ENCODE measurements around the gene BCS1L. TPM values are rescaled to one million over a fixed set of nuclear protein-coding genes. Genes with fewer than 3 reads are reported as not detected.

Gene BCS1L
- total and polyA plus RNA-seq, 2 of the 8 experiments (the other 6 are each of a cell fraction or from before 2014, with no cell fraction given): 23.7 to 37.1 TPM

DNA sequence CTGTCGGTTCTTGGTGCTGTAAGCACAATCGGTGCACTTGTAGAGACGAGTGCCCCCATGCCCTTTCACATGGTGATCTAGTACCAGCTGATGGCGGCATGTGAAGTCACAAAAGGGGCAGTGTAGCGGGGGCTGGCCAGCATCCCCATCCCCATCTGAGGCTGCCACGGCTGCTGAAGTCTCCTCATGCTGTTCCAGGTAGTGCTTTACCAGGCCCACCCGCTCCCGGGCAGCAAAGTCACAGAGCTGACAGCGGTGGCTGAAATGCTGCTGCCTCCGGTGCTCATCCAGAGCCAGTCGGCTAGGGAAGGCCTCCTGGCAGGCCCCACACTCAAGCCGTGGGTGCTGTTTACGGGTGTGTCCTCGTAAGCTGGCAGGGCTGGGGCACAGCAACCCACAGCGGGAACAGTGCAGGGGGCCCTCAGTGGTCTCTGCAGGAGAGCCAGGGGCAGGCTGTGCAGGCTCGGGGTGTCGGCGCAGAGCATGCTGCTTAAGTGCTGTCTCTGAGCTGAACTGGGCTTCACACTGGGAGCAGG lies 17.3 kb upstream of the BCS1L start:
- no peak overlapping the region for H4K8ac ChIP-seq (ENCODE audit: extremely low read depth, insufficient read depth, low read length)
- DNase-seq (ENCODE audit: low read depth in 1 of 2, low spot score in 2 of 2) (no peak), FAIRE-seq (no peak)
- no peaks in the 10 kb centered on the region for H3K23me2 ChIP-seq (ENCODE audit: low read depth, low read length)
- H3K36me3 ChIP-seq (ENCODE audit: control insufficient read depth in 2 of 4, insufficient read depth in 4 of 4, low read length in 3 of 4): peaks cover 42 to 80% (median 70%) of the 10 kb centered on the region in 4 experiments
- no peak overlapping the region for H3K14ac ChIP-seq (ENCODE audit: insufficient read length)
- no peak overlapping the region for H2AK5ac ChIP-seq (ENCODE audit: low read depth, low read length)
- ChIA-PET CTCF (ENCODE audit: partially characterized antibody) (interaction anchor here (0.6 to 3.8 kb wide), 5 partner anchors 8 to 86 kb away, joined by 4 to 16 read pairs (median 7); partner anchors contain the start of genes BCS1L and ZNF142), POLR2A (ENCODE audit: partially characterized antibody) (interaction anchor here (0.9 to 1.4 kb wide), 4 partner anchors 14 to 68 kb away, joined by 3 to 4 read pairs (median 3); partner anchors contain the start of gene TTLL4)
- no peak overlapping the region for H3K23ac ChIP-seq (ENCODE audit: insufficient read length)
- no peaks in the 10 kb centered on the region for H3K4me1 ChIP-seq (replicated peaks in 1 of 4; ENCODE audit: control insufficient read depth in 3 of 4, insufficient read depth in 4 of 4, low read length in 3 of 4)
- no peak overlapping the region for H4K91ac ChIP-seq (replicated peaks; ENCODE audit: insufficient read length, low read length)
- no peak overlapping the region for H2AFZ ChIP-seq (ENCODE audit: low read length)
- no peak overlapping the region for H4K5ac ChIP-seq (ENCODE audit: insufficient read length, low read depth, low read length)
- no peaks in the 10 kb centered on the region for H3K79me2 ChIP-seq (ENCODE audit: control insufficient read depth in 1 of 2, insufficient read depth in 2 of 2, low read length in 2 of 2)
- H3K4me2 ChIP-seq (ENCODE audit: insufficient read depth in 1 of 2, low read depth in 2 of 2, low read length in 2 of 2): no peak overlapping the region
- peaks cover 2 to 10% of the 10 kb centered on the region in 2 experiments for H4K20me1 ChIP-seq (replicated peaks in 1 of 2; ENCODE audit: control insufficient read depth in 1 of 2, insufficient read depth in 2 of 2, low read length in 2 of 2)
- no peaks in the 10 kb centered on the region; the same call in 1 of the 2 replicates for H3K79me1 ChIP-seq (ENCODE audit: low read depth, low read length)
- H3K4me3 ChIP-seq (ENCODE audit: extremely low read depth in 1 of 4, insufficient read depth in 2 of 4, low read depth in 3 of 4, low read length in 4 of 4): no peak overlapping the region
- no peak overlapping the region for H2BK15ac ChIP-seq (ENCODE audit: low read length)
- H2BK5ac ChIP-seq (ENCODE audit: low read depth, low read length): no peak overlapping the region
- H3K27me3 ChIP-seq (replicated peaks in 1 of 4; ENCODE audit: control insufficient read depth in 3 of 4, extremely low read depth in 1 of 4, insufficient read depth in 3 of 4, low read length in 3 of 4): no peaks in the 10 kb centered on the region
- H3K18ac ChIP-seq (ENCODE audit: extremely low read depth, low read length): no peak overlapping the region
- WGBS, 2 experiments (ENCODE audit: extremely low coverage in 1 of 2, insufficient coverage in 1 of 2, insufficient read length in 1 of 2, insufficient replicate concordance in 2 of 2, low coverage in 1 of 2, low lambda C conversion rate in 2 of 2, missing lambda C conversion rate in 1 of 2): 94% methylated on average over 18 of the region's 18 CpGs; no CpG with 5 or more reads in 1 of the 2 experiments
- no peak overlapping the region for H3K4ac ChIP-seq (replicated peaks; ENCODE audit: insufficient read length, low read depth, low read length)
- H2BK20ac ChIP-seq (ENCODE audit: low read length): no peak overlapping the region
- no peak for TF ChIP-seq POLR2A (IDR thresholded peaks at IDR 0.05; ENCODE audit: control extremely low read depth in 1 of 2, low read depth in 2 of 2, low read length in 2 of 2)
- TF ChIP-seq POLR2AphosphoS5 (IDR thresholded peaks at IDR 0.05; ENCODE audit: low read depth, low read length): peak; percentile 18; the same call in 1 of the 2 replicates
- H3K27ac ChIP-seq (ENCODE audit: low read depth, low read length): no peak overlapping the region
- no peak overlapping the region for H3K56ac ChIP-seq (replicated peaks; ENCODE audit: insufficient read length, low read depth, low read length)
- no peaks in the 10 kb centered on the region for H3K9me3 ChIP-seq (ENCODE audit: insufficient read depth in 2 of 2, low read depth in 1 of 2, low read length in 1 of 2)
- no peak overlapping the region for H2BK120ac ChIP-seq (replicated peaks; ENCODE audit: low read depth, low read length)
- no peak overlapping the region for H3K9ac ChIP-seq (replicated peaks in 1 of 4; ENCODE audit: extremely low read depth in 1 of 4, low read depth in 3 of 4, low read length in 3 of 4)
- no peak overlapping the region for H2BK12ac ChIP-seq (ENCODE audit: low read depth, low read length)
